ENCODE measurements around the gene SEMA6B.

SEMA6B gene

DNA sequence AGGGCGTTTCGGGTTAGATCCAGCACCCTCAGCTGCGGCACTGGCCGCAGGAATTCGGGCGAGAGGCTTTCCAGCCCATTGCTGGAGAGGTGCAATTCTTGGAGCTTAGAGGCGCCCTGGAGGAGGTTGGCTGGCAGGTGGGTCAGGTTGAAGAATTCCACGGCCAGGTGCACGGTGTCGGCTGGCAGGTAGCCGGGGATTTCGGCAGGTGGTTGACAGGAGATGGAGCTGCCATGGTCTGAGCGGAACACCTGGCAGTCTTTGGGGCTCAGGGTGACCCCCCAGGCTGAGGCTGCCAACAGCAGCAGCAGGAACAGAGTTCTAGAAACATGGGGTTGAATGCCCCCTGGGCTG is 20.9 kb downstream of the SEMA6B start:
- H3K4me3 ChIP-seq (ENCODE audit: low read depth, low read length) = no peak overlapping the region
- DNase-seq = no peak
- H3K36me3 ChIP-seq = no peaks in the 10 kb centered on the region
- H3K27me3 ChIP-seq (ENCODE audit: insufficient read depth, low read depth, severe bottlenecking) = no peaks in the 10 kb centered on the region
- TF ChIP-seq, protein P1, sequence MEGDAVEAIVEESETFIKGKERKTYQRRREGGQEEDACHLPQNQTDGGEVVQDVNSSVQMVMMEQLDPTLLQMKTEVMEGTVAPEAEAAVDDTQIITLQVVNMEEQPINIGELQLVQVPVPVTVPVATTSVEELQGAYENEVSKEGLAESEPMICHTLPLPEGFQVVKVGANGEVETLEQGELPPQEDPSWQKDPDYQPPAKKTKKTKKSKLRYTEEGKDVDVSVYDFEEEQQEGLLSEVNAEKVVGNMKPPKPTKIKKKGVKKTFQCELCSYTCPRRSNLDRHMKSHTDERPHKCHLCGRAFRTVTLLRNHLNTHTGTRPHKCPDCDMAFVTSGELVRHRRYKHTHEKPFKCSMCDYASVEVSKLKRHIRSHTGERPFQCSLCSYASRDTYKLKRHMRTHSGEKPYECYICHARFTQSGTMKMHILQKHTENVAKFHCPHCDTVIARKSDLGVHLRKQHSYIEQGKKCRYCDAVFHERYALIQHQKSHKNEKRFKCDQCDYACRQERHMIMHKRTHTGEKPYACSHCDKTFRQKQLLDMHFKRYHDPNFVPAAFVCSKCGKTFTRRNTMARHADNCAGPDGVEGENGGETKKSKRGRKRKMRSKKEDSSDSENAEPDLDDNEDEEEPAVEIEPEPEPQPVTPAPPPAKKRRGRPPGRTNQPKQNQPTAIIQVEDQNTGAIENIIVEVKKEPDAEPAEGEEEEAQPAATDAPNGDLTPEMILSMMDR (IDR thresholded peaks at IDR 0.05; ENCODE audit: low read depth, low read length) = no peak
- H3K27ac ChIP-seq = no peak overlapping the region
- H3K9me3 ChIP-seq (ENCODE audit: severe bottlenecking) = peaks cover 13% of the 10 kb centered on the region

DNA sequence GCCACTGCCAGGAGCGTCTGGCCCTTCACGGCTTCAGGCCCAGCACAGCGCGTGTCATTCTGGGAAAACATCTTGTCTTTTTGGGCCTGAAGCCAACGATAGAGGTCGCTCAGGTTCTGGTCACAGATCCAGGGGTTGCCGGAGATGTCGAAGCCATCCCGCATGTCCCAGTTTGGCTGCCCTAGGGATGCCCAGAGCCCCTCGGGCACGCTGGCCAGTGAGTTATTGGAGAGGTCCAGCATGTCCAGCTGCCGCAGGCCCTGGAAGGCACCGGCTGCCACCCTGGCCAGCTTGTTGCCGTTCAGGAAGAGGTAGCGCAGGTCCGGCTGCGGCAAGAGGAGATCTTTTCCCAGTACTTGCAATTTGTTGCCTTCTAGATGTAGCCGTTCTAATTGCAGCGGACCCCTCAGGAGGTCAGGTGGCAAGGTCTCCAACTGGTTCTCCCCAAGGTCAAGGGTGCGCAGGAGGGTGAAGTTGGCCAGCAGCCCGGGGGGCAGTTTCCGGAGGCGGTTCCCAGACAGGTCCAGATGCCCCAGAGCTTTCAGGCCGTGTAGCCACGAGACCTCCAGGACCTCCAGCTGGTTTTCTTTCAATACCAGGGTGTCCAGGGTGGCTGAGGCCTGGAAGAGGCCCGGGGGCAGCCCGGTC is 21.4 kb downstream of the SEMA6B start:
- H3K36me3 ChIP-seq = no peaks in the 10 kb centered on the region
- no peak for DNase-seq
- no peaks in the 10 kb centered on the region for H3K27me3 ChIP-seq (ENCODE audit: insufficient read depth, low read depth, severe bottlenecking)
- TF ChIP-seq, protein P1 (IDR thresholded peaks at IDR 0.05; ENCODE audit: low read depth, low read length) = no peak
- H3K9me3 ChIP-seq (ENCODE audit: severe bottlenecking) = peaks cover 13% of the 10 kb centered on the region
- no peak overlapping the region; the same call in 1 of the 2 replicates for H3K27ac ChIP-seq
- H3K4me3 ChIP-seq (ENCODE audit: low read depth, low read length) = no peak overlapping the region

DNA sequence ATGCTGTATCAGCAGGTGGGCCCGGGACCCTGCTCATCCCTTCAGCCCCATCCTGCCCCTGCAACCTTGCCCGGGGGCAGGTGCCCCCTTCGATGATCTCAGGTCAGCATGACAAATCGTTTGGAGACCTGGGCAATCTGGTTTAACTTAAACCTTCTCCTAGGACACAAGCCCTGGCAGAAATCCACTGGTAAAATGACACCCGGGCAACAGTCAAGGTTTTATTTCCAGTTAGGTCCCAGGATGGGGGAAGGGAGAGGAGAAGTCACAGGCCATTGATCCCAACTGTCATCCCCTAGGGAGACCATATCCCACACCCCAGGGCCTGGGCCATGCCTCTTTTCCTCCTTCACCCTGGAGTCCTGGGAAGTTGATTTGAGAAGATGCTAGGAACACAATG is 22.7 kb downstream of the SEMA6B start:
- Histone ChIP-seq H3K4me3 (ENCODE audit: low read depth, low read length) (no peak overlapping the region), H3K27ac (peak overlapping the region; percentile 64), H3K36me3 (no peaks in the 10 kb centered on the region), H3K9me3 (ENCODE audit: severe bottlenecking) (peaks cover 13% of the 10 kb centered on the region), H3K27me3 (ENCODE audit: insufficient read depth, low read depth, severe bottlenecking) (no peaks in the 10 kb centered on the region)
- peak; percentile 44 for DNase-seq
- TF ChIP-seq, protein P1 (IDR thresholded peaks at IDR 0.05; ENCODE audit: low read depth, low read length) = no peak

DNA sequence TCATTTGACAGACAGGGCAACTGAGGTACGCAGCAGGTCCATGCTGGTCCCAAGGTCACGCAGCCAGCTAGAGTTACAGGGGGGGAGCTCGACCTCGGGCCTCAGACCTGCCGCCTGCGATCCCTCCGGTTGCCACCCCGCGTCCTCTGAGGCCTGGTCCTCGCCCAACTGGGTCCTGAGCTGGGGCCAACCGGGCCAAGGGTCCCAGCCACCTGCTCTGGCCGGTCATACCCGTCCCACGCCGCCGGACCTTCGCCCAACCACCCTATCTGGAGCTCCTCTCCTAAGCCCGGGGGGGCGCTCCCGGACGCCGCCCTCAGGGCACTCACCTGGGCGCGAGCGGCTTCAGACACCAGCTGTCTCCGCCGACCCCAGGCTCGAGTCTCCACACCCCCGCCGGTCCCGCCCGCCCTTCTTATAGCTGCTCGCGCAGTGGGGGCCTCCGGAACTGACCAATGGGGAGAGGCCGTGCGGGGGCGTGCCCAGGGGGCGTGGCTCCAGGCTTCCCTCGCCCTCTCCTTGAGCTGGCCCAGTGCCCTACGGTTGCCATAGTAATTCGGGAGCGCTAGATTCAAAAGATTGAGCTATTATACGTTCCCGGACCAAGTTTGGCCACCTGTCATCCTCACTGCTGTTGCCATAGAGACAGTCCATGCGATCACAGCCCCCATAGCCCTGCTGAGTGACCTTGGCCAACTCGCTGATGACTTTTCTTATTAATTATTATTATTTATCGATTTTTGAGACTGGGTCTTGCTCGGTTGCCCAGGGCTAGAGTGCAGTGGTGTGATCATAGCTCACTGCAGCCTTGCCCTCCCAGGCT is 24.4 kb downstream of the SEMA6B start, which contains the start of gene PLIN5:
PLIN5 (minus strand) TSS at position 389 of the 823 bp plus-strand sequence. CDS start 1,150 bp downstream, outside the sequence.
- Histone ChIP-seq H3K27ac (peak within 1 kb of the TSS; percentile 45), H3K4me3 (ENCODE audit: low read depth, low read length) (peak within 1 kb of the TSS; percentile 46), H3K27me3 (ENCODE audit: insufficient read depth, low read depth, severe bottlenecking) (no peaks in the 10 kb centered on the region), H3K36me3 (no peaks in the 10 kb centered on the region), H3K9me3 (ENCODE audit: severe bottlenecking) (peaks cover 6% of the 10 kb centered on the region)
- DNase-seq = peak; percentile 97
- TF ChIP-seq, protein P1 (IDR thresholded peaks at IDR 0.05; ENCODE audit: low read depth, low read length) = peak; percentile 18; the same call in 1 of the 2 replicates

DNA sequence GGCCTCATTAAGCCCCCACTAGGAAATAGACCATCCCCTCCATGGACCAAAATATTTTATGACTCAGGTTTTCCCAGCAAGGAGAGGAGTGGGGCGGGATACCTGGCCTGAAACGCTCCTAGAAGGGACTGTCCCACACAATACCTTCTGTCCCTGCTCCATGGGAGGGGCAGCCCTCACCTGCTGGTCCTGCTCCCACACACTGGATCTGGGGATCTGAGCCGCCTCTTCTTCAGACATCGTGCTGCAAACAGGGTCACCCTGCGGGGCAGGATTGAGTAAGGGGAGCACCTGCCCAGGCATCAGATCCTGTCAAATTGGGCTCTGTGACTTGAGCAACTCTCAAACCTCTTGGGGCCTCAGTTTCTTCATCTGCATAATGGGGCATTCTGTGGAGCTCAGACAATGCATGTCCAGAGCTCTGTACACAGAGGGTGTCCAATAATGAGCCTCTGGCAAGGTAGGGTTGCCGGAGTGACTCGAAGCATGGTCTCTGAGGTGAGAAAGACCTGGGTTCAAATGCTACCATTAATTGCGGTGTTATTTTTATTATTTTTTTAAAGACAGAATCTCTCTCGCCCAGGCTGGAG is 25.6 kb downstream of the SEMA6B start:
- Histone ChIP-seq H3K27ac (no peak overlapping the region), H3K36me3 (no peaks in the 10 kb centered on the region), H3K4me3 (ENCODE audit: low read depth, low read length) (no peak overlapping the region), H3K9me3 (ENCODE audit: severe bottlenecking) (no peaks in the 10 kb centered on the region), H3K27me3 (ENCODE audit: insufficient read depth, low read depth, severe bottlenecking) (no peaks in the 10 kb centered on the region)
- TF ChIP-seq, protein P1 (IDR thresholded peaks at IDR 0.05; ENCODE audit: low read depth, low read length) = no peak
- no peak for DNase-seq
